Raji (cell line): Measurements from ENCODE around the gene TNFSF18.

Experiments
- POLR2A ChIP-seq: IDR thresholded peaks from 2 replicates; pipeline ENCODE4 v1.6.1; 2011; ENCODE audit warnings: low read depth, low read length, control low read depth; ENCODE audit not compliant: insufficient read depth

The TNFSF18 gene, protein sequence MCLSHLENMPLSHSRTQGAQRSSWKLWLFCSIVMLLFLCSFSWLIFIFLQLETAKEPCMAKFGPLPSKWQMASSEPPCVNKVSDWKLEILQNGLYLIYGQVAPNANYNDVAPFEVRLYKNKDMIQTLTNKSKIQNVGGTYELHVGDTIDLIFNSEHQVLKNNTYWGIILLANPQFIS

DNA sequence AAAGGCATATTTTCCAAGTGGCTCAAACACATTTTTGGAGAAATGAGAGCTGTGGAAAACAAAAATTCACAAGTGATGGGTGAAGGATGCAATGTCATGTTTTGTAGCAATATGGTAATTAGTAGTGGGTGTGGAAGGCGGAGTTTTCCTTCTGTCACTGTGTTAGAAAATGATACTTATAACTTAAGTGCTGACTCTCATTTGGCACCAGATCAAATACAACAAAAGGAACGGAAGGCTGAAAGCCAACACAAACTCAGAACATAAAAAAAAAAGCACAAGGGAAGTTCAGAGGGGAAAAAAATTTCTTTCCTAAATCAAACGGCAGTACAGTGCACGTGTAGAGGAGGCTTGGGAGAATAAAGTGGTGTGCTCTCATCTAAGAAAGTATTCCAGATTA lies at the start of gene TNFSF18:
TSS of gene TNFSF18 (minus strand) at position 77 of the 400 bp plus-strand sequence. CDS start at position 32, 45 bp downstream.
- TF ChIP-seq POLR2A: no peak

DNA sequence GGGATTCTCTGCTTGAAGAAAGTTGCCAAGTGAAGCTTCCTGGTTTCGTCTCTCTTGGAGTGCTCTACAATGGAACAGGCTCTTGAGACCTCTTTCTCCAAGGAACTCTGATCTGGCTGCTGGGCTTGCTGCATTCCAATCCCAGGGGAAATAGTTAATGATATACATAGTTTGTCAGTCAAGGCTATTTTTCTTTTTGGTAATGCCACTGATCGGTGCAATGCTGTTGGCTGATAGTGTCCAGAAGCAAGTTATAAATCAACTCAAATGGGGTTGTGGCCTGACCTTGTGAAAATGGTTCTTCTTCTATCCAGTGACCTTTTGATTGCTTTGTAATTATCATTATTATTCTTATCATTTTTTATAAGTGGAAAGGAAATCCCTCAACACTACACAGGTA lies 48.4 kb upstream of the TNFSF18 start:
- TF ChIP-seq POLR2A: no peak

DNA sequence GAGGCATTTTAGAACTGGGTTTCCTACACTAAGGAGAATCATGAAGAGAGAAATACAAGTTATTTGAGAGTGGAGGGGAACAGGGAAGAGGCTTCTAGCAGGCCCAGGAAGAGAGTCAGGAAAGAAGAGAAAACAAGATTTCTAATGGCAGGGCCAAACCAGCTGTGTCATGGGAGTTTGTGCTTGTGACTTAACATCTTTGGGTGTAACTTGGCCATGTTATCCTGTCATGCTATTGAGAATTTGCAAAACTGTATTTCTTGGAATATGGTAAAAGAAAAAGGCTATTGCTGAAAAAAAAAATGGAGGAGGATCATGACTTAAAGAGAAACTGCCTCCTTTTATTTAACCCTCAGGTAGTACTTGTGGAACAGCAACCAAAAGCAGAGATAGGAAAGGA lies 47.4 kb upstream of the TNFSF18 start:
- no peak for TF ChIP-seq POLR2A

DNA sequence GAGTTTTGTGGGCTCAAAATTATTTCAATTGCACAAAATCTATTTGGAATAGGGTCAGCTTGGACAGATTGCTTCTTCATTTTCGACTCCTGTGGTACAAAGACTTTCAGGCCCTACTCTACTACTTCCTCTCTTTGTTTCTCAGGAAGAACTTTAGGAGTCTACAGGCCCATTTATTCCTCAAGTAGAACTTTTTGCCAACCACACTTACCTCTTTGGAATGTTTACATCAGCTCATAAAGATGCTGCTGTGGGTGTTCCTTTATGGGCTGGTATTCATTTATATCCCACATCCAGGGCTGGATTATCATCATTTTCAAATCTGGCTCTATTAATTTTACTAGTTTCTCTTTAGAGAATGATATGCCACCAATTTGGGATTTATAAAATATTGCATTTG lies 46.3 kb upstream of the TNFSF18 start:
- TF ChIP-seq POLR2A: no peak

DNA sequence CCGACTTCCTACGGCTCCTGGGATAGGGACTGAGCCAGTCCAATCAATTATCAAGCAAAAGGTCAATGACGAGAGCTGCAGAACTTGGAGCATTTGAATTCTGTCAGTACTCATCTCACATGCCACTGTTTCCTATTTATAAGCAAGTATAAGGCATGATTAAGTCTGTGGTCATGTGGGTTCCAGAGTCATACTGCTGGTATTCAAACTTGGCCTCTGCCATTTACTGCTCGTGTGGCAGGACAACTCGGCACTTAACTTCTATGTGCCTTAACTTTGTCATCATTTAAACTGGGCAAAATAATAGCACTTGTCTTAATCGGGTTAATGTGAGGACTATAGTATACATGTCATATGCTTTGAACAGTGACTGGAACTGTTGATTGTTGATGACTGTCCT lies 44.9 kb upstream of the TNFSF18 start:
- no peak for TF ChIP-seq POLR2A

DNA sequence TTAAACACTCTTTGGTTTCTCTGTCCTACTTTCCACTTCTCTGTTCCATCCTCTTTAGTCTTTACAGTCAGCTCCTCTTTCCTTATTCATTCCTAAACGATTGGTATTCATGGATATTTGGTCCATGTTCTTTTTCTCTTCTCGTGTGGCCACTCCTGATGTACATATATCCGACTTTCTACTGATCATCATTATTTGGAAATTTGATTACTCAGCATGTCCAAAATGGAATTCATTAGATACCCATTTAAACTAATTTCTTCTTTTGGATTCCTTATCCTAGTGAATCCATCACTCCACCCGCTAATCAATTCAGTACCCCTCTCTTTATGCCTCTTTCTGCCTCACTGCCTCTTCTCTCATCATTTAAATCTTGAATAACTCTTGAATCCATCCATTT lies 43.8 kb upstream of the TNFSF18 start:
- no peak for TF ChIP-seq POLR2A

DNA sequence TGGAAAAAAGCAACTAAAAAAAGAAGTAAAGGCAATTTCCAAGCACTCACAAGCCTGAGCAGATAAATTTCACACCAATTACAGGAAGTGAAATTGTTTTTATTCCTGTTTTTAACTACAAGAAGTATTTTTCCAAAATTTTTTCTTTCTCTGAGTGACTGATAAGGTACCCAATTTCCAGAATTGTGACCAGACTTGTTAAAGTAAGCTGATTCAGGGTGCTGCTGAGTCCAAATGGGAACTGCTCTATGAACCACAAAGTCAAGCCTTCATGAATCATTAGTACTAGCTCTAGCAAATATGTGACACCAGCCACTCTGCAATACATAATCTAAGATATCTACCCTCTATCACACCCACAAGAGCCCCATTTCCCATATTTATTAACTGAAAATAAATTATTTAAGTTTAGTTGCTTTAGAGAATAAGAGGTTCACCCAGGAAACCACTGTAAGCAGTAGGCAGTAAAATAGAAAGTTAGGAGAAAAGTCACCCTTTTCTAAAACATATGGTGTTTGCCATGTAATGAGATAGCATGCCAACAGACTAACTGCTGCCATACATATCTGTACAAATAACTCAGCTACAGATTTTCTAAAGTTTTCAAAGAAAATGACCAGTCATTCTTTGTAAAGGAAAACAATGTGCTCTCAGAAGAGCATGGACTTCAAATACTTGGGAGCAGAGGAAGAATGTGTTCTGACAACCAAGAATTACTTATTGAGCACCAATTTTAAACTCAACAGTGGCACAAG lies 43.1 kb upstream of the TNFSF18 start:
- TF ChIP-seq POLR2A: no peak

DNA sequence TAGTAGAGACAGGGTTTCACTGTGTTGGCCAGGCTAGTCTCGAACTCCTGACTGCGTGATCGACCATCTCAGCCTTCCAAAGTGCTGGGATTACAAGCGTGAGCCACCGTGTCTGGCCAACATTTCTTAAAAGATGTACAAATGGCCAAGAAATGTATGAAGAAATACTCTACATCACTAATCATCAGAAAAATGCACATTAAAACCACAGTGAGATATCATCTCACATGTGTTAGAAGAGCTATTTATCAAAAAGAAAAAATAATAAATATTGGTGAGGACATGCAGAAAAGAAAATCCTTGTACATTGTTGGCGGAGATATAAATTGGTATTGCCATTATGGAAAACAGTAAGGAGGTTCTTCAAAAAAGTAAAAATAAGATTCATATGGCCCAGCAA lies 33.6 kb upstream of the TNFSF18 start:
- TF ChIP-seq POLR2A: no peak

DNA sequence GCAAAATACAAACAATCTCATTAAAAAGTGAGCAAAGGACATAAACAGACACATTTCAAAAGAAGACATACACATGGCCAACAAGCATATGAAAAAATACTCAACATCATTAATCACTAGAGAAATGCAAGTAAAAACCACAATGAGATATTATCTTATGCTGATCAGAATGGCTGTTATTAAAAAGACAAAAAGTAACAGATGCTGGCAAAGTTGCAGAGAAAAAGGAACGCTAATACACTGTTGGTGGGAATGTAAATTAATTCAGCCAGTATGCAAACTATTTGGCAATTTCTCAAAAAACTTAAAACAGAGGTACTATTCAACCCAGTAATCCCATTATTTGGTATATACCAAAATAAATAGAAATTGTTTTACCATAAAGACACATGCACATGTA lies 32.2 kb upstream of the TNFSF18 start:
- no peak for TF ChIP-seq POLR2A

DNA sequence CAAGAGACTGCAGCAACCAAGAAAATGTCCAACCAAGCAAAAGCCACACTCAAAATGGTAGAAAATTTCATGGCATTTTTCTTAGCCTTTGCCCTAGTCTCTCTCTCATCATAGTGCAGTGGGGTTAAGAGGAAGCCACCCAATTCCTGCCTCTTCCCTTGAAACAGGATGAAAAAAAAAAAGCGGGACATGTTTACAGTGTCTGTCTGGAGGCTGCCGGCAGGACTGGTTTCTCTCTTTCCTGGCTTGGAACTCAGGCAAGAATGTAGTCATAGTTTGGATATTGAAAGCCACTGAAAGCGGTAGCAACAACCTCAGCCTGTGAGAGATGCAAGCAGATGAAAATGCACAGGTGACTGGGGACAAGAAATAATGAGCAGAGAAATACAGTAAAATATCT lies 13.3 kb upstream of the TNFSF18 start:
- TF ChIP-seq POLR2A: no peak

DNA sequence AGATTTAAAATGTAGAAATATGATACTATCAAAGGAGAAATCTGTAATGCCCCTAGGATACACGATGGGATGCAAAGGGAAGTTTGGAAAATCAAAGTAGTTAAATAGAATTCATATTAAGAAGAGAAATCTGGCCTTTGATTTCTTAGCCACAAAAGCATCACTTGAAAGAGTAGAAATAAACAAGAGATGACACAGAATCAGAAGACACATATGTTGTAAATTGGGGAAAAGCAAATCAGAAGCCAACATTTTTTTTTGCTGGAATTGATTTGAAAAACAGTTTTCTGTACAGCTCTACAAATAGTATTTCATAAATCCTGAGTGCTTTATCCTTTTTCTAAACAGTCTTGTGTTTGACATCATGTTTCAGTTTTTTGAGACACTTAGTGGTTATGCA lies 12.4 kb upstream of the TNFSF18 start:
- TF ChIP-seq POLR2A: no peak

DNA sequence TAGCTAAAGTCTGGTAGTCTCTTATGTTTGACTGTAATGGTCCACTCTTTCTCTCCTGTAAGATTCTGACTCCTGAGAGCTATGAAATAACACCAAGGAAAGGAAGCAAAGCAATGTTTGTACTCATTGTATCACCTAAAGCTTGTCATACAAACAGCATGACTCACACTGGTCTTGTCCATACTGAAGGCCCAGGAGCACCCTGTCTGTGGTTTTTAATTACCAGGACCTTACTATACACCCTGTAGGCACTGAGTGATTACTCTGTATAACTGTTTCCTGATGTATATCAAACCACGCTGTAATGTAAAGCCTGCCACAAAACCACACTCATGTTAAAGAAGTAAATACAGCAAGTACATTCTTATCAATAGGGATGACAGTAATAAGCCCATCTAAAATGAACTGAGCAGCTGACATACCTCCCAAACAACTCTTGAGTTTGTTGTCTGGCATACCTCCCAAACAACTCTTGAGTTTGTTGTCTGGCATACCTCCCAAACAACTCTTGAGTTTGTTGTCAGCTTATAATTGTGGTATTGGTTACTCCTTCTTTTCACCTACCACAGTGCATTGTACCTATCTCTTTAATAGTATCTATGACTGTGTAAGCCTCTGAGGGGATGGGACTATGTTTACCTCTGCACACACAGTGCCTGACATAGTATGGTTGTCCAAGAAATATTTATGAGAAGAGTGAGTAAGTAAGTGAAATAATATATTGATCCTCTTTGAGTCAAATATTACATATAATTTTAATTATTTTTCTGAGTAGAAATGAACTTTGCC lies 11.6 kb upstream of the TNFSF18 start:
- no peak for TF ChIP-seq POLR2A

DNA sequence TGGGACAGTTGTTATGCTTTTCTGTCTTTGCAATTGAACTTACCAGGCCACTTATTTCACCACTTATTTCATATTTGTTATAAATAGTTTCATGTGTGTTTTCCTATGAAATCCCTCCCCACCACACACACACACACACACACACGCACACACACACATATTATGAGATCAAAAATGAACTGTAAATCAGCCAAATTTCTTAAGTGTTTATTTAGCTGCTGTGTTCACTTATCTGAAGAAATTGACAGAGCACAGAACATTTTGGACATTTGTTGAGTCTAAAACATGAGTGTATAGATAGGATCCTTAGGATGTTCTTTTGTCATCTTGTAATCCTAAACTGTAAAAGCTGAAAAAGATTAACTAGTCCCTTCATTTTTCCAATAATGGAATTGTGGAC lies 7.8 kb upstream of the TNFSF18 start:
- TF ChIP-seq POLR2A: no peak

DNA sequence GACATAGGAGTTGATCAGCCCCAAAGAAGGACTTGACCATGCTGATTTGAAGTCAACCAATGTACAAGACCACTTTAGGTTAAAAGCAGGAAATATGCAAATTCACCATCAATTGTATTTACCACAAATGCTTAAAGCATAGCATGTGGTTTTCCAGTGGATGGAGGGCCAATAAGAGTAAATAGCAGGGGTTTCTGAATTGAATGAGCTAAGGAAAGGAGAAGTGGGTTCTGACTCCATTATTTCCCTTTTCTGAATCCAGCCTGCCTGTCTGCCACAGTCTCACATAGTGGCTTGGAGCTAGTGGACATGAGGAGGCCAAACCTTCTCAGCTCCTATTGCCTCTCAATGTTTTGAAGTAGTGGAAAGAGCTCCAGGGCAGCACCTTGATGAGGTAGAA lies 7.2 kb upstream of the TNFSF18 start:
- TF ChIP-seq POLR2A: no peak

DNA sequence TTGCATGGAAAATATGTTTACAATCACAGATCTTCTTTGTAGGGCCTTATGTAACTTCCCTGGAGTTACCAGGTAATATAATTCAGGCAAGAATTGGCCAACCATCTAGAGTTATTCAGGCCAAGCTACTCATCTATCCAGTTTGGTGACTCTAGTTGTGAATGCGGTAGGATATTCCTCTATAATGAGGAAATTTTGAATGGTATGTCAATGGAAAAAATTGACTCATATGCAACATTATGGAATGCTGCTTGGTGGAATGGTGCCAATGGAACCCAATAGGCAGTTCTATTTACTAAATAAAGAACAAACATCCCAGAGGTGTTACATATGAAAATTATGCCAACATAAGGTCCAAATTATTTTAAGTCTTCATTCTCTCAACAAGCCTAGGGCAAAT lies 5.6 kb upstream of the TNFSF18 start:
- no peak for TF ChIP-seq POLR2A

DNA sequence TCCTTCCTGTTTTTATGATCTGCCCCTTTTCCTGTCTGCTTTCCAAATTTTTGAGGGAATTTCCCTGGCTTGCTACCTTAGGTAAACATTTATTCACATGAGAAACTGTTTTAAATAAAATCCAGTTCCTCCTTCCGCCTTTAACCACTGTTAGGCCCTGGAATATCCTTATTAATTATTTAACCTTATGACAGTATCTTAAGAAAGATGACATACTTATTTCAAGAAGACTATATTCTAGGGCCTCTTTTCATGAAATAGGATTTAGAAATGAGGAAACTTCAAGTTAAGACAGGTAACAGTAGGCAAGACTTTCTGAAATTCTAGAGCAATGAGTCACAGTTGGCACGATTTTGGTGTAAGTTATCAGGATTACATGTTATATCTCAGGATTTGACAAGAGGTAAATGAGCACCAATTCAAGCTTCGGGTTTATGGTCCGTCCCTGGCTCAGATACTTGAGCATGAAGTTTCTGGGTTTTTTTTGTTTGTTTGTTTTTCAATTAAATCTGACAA lies 2.0 kb upstream of the TNFSF18 start:
- TF ChIP-seq POLR2A: no peak
